Fibroblast of skin of scalp (primary cell): ENCODE data around the gene DENND6B.
"Not testable (repeated sequence)": the region's sequence is repeated elsewhere in the genome, so short reads cannot be mapped to it uniquely, and the experiment has no call there.

Experiments
- DNase-seq: peaks from one replicate; pipeline ENCODE4 v3.0.0-alpha.2; 2013

Gene DENND6B

DNA sequence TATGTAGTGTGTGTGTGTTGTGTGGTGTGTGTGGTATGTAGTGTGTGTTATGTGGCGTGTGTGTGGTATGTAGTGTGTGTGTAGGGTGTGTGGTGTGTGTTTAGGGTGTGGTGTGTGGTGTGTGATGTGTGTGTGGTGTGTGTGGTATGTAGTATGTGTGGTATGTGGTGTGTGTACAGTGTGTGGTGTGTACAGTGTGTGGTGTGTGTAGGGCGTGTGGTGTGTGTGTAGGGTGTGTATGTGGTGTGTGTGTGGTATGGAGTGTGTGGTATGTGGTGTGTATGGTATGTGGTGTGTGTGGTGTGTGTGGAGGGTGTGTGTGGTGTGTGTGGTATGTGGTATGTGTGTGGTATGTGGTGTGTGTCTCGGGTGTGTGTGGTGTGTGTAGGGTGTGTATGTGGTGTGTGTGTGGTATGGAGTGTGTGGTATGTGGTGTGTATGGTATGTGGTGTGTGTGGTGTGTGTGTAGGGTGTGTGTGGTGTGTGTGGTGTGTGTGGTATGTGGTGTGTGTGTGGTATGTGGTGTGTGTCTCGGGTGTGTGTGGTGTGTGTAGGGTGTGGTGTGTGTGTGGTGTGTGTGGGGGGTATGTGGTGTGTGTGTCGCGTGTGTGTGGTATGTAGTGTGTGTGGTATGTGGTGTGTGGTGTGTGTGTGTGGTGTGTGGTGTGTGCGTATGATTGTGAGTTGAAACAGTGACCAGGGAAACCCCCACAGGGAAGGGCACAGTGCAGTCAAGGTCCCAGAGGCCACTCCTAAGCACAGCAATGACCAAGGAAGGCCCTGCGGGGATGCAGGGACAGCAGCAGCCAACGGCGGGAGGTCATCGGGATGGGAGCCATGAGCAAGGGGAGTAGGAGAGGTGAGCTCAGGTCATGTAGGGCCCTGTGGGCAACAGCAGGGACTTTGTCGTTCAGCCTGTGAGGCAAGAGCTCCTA lies 13.4 kb upstream of the DENND6B start:
- peak; percentile 43 for DNase-seq

DNA sequence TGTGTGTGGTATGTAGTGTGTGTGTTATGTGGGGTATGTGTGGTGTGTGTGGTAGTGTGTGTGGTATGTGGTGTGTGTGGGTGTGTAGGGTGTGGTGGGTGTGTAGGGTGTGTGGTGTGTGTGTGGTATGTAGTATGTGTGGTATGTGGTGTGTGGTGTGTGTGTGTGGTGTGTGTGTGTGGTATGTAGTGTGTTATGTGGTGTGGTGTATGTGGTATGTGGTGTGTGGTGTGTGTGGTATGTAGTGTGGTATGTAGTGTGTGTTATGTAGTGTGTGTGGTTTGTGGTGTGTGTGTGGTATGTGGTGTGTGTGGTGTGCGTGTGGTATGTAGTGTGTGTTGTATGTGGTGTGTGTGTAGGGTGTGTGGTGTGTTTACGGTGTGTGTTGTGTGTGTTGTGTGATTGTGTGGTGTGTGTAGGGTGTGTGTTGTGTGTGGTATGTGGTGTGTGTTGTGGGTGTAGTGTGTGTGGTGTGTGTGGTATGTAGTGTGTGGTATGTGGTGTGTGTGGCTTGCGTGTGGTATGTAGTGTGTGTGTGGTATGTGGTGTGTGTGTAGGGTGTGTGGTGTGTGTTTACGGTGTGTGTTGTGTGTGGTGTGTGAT lies 12.1 kb upstream of the DENND6B start:
- no peak for DNase-seq

DNA sequence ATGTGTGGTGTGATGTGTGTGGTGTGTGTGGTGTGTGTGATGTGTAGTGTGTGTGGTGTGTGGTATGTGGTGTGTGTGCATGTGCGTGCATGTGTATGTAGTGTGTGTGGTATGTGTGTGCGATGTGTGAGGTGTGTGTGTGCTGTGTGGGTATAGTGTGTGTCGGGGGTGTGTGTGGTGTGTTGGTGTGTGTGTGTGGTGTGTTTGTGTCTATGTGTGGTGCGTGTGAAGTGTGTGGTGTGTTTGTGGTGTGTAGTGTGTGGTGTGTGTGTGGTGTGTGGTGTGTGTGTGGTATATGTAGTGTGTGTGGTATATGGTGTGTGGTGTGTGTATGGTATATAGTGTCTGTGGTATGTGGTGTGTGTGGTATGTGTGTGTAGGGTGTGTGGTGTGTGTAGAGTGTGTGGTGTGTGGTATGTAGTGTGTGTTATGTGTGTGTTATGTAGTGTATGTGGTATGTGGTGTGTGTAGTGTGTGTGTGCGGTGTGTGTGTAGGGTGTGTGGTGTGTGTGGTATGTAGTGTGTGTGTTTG lies 11.3 kb upstream of the DENND6B start:
- DNase-seq = no peak

DNA sequence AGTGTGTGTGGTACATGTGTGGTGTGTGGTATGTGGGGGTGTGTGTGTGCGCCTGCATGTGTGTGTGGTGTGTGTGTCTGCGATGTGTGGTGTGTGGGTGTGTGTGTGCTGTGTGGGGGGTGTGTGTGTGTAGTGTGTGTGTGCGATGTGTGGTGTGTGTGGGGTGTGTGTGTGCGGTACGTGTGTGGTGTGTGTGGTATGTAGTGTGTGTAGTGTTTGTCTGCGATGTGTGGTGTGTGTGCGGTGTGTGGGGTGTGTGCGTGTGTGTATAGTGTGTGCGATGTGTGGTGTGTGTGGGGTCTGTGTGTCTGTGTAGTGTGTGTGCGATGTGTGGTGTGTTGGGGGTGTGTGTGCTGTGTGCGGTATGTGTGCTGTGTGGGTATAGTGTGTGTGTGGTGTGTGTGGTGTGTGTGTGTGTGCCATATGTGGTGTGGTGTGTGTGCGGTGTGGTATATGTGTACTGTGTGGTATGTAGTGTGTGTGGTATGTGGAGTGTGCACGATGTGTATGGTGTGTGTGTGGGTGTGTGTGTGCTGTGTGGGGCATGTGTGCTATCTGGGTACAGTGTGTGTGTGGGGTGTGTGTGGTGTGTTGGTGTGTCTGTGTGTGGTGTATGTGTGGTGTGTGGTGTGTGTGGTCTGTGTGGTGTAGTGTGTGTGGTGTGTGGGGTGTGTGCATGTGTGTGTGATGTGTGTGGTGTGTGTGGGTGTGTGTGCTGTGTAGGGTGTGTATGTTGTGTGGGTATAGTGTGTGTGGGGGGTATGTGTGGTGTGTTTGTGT lies 10.6 kb upstream of the DENND6B start:
- DNase-seq = no peak

DNA sequence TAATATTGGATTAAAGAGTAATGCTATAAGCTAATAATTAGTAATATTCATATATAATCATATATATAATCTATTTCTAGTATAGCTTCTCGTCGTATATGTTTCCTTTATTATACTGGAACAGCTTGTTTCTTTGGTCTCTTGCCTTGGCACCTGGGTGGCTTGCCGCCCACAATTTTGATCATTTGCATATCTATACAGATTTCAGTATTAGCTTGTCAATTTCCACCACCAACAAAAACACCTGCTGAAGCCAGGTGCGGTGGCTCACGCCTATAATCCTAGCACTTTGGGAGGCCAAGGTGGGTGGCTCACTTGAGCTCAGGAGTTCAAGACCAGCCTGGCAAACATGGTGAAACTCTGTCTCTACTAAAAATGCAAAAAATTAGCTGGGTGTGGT lies 7.6 kb upstream of the DENND6B start:
- not testable (repeated sequence) for DNase-seq

DNA sequence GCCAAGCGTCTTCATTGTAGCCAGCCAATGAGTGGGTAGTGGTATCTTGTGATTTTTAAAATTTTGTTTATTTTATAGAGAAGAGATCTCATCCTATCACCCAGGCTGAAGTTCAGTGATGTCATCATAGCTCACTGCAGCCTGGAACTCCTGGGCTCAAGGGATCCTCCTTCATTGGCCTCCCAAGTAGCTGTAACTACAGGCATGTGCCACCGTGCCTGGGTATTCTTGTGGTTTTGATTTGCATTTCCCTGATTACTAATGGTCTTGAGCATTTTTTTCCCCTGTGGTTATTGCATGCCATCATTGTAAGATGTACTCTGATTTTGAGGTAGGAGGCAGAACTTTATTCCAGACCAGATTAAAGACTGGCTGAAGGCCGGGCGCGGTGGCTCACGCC lies 2.4 kb upstream of the DENND6B start:
- peak; percentile 61 for DNase-seq

DNA sequence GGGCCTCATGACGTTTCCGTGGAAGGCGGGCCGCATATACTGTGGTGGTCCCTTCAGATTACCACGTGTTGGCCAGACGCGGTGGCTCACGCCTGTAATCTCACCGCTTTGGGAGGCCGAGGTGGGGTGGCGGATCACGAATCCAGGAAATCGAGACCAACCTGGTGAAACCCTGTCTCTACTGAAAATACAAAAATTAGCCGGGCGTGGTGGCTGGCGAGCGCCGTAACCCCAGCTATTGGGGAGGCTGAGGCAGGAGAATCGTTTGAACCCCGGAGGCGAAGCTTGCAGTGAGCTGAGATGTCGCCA lies 853 bp upstream of the DENND6B start:
- no peak for DNase-seq

DNA sequence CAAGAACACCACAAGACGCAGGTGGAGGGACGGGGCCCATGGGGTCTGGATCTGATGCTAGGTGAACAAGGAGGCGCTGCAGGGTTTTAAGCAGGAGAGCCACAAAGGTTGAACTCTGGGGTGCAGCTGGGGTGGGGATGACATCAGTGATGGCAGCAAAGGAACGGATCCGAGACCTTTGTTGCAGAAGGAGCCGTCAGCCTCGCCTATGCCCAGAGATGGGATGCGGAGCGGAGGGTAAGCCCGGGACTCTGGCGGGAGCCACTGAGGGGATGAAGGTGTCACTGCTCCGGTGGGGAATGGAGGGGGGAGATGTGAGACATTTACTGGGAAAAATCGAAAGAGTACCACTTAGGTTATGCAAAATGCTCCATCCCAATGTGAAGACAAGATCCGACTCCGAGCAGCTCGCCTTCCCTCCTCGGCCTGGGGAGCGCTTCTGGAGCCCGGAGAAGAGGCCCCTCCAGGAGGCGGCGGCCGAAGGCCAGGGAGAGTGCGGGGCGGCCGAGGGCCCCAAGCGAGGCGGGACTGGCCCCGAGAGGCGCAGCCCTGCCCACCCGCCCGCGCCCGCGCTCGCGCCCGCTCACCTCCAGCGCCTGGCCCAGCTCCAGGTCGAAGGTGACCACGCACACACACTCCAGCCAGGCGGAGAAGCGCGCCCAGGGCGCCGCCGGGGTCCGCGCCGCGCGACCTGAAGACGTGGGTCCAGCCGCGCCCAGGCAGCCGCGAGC lies 422 bp downstream of the DENND6B start:
- no peak for DNase-seq

DNA sequence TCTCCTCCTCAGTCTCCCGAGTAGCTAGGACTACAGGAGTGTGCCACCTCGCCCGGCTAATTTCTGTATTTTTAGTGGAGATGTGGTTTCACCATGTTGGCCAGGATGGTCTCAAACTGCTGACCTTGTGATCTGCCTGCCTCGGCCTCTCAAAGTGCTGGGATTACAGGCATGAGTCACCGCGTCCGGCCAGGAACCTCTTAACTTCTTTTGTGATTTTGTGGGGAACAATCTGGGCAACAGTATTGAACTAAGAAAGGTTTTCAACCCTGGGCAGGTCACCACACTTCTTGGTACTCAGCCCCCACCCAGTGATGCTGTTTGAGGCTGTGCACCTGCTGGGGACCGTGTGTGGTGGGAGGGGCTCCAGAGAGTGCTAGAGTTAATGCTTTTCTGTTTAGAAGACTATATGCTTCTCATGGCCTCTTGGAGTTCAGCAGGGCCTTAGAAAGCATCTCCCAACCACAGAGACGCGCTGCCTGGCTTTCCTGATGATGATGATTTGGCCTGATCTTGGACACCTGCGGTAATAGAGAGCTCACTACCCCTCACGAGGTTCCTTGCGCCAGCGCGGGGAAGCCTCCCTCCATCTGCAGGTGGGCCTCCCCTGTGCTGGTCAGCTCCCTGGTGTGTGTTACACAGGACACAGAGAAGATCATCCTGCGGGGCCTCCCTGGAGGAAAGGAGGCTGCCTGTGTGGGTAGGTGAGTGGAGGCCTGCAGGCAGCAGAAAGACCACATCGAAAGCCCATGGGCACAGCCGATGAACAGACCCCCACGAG lies 1.2 kb downstream of the DENND6B start:
- no peak for DNase-seq

DNA sequence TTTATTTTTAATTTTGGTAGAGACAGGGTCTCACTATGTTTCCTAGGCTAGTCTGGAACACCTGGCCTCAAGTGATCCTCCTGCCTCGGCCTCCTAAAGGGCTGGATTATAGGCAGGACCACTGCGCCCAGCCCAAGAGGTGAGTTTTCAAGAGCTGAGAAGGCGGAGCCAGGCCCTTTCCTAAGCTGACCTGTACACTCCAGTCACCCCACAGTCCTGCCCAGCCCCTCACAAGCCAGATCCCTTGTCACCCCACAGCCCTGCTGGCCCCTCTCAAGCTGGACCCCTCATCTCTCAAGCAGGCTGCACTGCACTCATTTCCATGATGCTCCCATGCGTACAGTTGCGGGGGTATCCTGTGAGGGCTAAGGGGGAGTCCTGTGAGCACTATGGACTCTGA lies 2.9 kb downstream of the DENND6B start:
- no peak for DNase-seq

DNA sequence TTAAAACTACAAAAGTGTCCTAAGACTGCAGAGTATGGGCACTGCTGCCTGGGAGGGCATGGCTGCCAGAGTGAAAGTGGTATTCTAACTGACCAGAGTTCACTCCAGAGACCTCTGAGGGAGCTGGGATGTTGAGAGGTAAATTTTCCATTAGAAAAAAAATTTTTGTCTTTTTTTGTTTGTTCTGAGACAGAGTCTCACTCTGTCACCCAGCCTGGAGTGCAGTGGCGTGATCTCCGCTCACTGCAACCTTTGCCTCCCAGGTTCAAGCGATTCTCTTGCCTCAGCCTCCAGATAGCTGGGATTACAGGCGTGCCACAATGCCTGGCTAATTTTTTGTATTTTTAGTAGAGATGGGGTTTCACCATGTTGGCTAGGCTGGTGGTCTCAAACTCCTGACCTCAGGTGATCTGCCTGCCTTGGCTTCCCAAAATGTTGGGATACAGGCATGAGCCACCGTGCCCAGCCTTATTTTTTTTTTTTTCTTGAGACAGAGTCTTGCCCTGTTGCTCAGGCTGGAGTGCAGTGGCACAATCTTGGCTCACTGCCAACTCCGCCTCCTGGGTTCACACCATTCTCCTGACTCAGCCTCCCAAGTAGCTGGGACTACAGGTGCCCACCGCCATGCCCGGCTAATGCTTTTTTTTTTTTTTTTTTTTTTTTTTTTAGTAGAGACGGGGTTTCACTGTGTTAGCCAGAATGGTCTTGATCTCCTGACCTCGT lies 4.3 kb downstream of the DENND6B start:
- DNase-seq = not testable (repeated sequence)

DNA sequence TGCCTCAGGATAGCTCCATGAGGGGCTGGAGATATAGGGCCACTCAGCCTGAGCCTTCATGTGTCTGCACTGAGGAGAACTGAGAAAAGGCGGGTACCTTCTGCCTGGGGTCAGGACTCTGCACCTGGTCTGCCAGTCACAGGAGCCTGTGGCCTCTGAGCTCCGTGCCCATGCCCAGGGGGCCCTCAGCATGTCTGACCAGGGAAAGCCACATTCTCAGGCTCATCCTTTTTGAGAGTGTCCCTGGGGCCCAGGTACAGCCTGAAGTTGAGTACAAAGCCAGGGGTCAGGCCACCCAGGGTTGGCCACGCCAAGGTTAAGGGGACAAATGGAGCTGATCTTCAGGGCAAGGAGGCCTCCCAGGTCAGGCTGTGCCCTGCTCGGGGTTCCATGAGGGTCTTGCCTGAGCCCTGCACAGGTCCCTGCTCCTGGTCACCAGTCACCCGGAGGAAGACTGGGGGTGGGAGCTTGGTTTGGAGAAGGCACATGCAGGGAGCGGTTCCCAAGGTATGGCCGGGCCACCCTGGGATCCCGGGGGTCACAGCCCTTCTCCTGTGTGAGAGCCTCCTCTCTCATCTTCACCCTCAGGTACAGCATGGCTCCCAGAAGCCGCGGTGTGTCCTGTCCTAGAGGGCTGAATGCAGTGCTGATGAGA lies 6.0 kb downstream of the DENND6B start:
- no peak for DNase-seq

DNA sequence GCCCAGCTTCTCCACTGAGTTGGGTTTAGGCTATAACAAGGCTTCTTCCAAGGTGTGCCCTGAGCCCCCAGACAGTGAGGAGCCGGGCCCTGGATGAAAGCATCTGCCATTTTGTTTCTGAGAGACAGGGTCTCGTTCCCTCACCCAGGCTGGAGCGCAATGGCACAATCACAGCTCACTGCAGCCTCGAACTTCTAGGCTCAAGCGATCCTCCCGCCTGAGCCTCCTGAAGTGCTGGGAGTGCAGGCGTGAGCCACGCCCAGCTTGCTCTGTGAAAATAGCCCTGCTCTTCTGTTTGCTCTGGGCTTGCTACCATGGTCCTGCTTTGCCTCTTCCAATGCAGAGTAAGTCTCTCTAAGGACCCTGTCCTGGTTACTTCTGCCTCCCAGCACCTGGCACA lies 6.7 kb downstream of the DENND6B start:
- no peak for DNase-seq

DNA sequence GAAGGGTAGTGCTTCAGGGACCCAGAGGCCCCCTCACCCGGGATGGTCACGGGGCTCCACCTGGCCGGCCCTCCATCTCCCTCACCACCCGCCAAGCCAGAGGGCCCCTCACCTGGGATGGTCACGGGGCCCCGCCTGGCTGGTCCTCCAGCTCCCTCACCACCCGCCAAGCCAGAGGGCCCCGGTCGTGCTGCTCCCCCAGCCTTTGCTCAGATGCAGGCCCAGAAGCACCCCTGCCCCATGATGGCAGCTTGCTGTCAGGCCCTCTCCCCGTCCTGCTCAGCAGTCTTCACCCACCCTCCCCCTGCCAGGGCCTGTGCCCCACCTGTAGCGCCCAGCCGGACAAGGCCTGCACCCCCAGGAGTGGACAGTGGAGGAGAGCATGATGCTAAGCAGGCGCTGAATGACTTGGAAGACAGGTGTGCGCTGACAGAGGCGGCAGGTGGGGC lies 7.3 kb downstream of the DENND6B start:
- no peak for DNase-seq

DNA sequence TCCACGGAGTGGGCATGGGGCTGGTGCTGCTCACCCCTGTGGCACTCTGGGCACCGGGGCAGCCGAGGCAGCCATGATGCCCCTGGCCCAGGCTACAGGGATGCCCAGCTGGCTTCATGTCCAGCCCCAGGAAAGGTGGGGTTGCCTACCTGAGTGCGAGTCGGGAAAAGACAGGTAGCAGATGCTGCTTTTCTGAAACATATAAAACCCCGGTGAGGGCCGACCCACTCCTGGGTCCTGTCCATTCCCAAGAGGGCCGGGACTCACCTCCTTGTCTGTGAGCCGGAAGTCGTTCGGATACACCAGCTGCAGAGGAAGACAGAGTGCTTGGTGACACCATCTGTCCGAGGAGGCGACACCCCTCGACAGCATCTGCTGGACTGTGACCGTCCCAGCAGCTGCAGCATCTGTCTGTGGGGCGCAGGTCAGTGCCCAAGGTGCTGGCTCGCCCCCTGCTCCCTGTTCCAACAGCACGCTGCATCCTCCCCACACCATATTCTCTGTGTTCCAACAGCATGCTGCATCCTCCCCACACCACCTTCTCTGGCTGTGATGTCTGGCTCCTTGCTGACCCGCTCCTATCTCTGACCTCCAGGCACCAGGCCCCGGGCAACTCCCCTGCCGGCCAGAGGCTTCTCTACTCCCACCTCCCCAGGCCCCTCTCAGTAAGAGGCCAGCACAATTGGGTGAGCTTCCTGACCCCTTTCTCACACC lies 8.0 kb downstream of the DENND6B start:
- DNase-seq = no peak

DNA sequence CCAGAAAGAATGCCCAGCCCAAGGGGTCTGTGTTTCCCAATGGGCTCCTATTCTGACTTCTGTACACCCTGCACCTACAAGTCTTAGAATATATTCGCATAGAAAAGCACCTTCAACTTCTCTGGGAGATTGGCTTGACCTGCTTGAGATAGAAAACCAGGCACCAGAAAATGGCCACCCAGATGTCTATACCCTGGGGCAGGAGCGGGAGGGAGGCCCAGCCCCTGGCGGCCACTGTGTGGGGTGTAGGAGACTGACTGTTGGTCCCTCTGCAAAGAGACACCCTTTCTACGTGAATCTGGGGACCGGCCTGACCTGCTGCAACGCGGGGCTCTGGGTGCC lies 8.5 kb downstream of the DENND6B start:
- DNase-seq = no peak

DNA sequence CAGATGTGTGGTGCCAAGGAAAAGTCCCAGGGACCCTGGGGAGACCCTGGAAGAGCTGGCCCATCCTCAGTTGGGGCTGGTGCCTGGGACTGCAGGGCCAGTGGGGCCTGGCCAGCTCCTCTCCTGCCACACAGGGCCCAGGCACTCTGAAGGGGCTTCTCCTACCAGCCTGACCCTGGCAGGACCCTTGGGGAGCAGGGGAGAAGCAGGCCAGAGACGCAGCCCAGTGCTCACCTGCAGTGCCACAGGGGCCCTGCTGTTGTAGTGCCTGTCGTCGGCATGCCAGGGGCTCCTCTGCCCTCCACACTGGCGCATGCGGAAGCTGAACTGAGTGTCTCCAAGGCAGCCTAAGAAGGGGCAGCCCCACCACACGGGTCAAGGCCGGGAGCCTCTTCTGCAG lies 9.1 kb downstream of the DENND6B start:
- DNase-seq = no peak

DNA sequence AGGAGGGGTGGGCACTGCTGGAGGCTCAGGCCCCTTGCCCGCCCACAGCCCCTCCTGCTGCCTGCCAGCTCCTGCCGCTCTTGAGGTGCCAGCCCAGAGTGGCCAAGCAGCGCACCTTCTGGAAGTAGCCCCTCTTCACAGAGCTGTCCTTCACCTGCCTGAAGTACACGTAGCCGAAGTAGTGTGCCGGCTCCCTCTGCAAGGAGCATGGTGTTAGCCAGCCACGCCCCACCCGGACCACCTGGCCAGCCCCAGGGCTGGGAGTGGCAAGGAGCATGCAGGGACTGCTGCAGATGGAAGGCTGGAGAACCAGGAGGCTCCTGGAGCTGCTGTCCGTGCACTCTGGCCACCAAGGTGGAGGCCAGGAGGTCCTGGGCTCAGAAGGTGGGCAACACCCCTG lies 9.6 kb downstream of the DENND6B start:
- DNase-seq = no peak

DNA sequence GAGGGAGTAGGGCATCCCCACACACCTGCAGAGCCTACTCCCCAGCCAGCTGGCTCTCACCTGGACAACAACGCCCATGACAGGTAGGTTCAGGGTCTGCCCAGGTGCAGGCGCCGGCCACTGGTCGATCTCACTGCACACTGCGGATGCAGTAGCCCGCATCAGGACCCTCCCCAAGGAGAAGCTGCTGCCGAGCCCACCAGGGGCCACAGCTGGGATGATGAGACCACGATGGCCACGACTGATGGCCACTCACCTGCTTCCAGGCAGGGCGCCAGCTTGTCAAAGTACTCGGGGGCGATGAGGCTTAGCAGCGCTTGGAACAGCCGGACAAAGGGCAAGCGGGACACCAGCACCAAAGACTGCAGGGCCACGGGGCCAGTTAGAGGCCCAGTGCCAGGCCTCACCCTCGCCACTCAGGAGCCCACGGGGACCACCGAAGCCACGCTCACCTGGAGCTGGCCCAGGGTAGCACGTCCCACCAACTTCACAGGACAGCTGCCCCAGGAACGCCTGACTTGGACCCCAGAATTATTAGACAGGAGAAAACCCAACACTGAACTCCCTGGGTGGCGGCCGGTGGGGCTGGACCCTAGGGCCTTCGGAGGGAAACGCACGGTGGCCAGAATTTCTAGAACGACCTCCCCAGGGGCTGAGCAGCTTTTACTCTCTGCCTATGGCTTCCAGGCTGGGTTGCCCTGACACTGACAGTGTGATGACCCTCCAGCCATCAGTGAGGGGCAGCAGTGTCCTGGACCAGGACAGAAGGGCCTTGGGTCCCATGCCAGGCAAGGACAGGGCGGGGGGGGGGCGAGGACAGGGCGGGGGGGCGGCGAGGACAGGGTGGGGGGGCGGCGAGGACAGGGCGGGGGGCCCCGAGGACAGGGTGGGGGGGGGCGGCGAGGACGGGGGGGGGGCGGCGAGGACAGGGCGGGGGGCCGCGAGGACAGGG lies 10.4 kb downstream of the DENND6B start:
- no peak for DNase-seq
